ENCODE measurements around the gene EIF4E3.

DNA sequence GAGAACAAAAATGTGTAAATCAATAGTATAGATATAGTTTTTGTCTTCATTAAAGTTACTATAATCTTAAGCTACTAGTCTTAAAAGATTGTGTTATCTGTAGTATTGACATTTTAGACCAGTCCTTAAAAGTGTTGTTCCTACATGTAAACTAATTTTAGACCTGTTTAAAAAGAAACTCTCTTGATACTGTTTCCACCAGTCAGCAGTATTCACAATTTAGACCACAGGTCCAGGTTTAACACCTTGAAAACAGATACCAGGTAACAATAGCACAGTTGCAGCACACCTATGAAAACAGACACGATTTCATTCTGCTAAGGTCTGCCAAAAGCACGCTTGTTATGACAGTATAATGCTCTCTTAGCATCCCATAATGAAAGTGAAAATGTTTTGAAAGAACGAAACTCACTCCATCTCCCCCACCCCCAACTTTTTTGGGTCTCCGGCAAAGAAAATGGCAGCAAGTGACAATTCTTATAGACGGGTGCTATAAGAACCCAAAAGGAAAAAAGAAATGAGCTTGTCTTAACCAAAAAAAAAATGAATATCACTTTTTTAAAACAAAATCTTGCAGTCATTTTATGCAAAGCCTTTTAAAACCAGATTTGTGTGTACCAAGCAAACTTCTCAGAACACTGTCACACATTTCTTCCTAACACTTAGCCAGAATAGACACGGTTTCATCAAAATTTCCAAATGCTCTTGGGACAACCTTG, 1.6 kb downstream of the EIF4E3 start:
- TF ChIP-seq, protein P1, sequence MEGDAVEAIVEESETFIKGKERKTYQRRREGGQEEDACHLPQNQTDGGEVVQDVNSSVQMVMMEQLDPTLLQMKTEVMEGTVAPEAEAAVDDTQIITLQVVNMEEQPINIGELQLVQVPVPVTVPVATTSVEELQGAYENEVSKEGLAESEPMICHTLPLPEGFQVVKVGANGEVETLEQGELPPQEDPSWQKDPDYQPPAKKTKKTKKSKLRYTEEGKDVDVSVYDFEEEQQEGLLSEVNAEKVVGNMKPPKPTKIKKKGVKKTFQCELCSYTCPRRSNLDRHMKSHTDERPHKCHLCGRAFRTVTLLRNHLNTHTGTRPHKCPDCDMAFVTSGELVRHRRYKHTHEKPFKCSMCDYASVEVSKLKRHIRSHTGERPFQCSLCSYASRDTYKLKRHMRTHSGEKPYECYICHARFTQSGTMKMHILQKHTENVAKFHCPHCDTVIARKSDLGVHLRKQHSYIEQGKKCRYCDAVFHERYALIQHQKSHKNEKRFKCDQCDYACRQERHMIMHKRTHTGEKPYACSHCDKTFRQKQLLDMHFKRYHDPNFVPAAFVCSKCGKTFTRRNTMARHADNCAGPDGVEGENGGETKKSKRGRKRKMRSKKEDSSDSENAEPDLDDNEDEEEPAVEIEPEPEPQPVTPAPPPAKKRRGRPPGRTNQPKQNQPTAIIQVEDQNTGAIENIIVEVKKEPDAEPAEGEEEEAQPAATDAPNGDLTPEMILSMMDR (IDR thresholded peaks at IDR 0.05), result no peak
- TF ChIP-seq RFX5 (IDR thresholded peaks at IDR 0.05) (no peak), POLR2A (IDR thresholded peaks at IDR 0.05; ENCODE audit: low read length) (no peak), ESRRA (IDR thresholded peaks at IDR 0.05; ENCODE audit: borderline replicate concordance, low read length) (no peak)
- TF ChIP-seq, protein P2, sequence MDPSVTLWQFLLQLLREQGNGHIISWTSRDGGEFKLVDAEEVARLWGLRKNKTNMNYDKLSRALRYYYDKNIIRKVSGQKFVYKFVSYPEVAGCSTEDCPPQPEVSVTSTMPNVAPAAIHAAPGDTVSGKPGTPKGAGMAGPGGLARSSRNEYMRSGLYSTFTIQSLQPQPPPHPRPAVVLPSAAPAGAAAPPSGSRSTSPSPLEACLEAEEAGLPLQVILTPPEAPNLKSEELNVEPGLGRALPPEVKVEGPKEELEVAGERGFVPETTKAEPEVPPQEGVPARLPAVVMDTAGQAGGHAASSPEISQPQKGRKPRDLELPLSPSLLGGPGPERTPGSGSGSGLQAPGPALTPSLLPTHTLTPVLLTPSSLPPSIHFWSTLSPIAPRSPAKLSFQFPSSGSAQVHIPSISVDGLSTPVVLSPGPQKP (IDR thresholded peaks at IDR 0.05; ENCODE audit: low read depth, low read length), result no peak

All from A549 (cell line).